PC-3 (cell line): ENCODE data around the gene MTIF3.

ENCODE experiments used
- EZH2 ChIP-seq: fragments of 300-600 bp; sonication (generic); IDR thresholded peaks from one replicate; pipeline ENCODE4 v1.6.1; 2017; ENCODE audit warnings: antibody characterized with exemption, mild to moderate bottlenecking, low read length; ENCODE audit not compliant: unreplicated experiment
- EZH2phosphoT487 ChIP-seq: fragments of 300-600 bp; sonication (generic); IDR thresholded peaks from 2 replicates; pipeline ENCODE4 v1.6.1; 2018; ENCODE audit warnings: mild to moderate bottlenecking, antibody characterized with exemption, low read length, borderline replicate concordance
- TF ChIP-seq, protein P1 (sequence below): fragments of 300-600 bp; sonication (generic); conservative IDR thresholded peaks from 2 replicates; pipeline ENCODE4 v1.5.1; 2017; ENCODE audit warnings: antibody characterized with exemption, low read depth, mild to moderate bottlenecking, low read length

DNA sequence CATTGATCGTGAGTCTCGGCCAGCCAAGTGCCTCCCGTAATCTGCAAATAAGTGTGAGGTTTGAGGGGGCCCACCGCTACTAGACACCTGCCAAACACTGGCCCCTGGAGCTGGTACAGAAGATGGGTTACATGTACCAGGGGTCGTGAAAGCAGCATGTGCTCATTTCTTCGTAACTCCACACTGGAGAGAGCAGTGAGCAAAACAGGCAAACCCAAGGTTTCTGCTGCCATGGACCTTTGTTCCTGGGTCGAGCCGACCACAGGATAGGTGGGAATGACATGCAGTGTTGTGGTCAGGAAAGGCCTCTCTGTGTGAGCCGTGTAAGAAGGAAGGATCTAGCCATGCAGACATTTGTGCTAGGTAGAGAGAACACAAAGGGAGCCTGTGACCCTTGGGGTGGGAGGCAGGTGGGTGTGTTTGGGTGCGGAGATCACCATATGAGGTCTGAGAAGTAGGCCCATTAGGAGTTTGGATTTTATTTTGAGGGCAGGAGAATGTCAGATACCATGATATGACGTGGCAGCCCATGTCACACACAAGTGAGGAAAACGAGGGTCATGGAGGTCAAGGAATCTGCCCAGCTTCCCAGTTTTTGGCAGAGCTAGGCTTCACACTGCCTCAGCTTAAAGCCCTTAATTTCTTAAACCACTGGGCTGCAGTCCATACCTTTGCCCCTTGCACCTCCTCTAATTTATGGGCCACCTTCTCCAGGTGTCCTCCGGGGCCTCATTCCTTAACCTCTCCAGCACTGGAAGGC, 25.0 kb downstream of the MTIF3 start:
- TF ChIP-seq EZH2 (no peak), EZH2phosphoT487 (no peak)
- TF ChIP-seq, protein P1, sequence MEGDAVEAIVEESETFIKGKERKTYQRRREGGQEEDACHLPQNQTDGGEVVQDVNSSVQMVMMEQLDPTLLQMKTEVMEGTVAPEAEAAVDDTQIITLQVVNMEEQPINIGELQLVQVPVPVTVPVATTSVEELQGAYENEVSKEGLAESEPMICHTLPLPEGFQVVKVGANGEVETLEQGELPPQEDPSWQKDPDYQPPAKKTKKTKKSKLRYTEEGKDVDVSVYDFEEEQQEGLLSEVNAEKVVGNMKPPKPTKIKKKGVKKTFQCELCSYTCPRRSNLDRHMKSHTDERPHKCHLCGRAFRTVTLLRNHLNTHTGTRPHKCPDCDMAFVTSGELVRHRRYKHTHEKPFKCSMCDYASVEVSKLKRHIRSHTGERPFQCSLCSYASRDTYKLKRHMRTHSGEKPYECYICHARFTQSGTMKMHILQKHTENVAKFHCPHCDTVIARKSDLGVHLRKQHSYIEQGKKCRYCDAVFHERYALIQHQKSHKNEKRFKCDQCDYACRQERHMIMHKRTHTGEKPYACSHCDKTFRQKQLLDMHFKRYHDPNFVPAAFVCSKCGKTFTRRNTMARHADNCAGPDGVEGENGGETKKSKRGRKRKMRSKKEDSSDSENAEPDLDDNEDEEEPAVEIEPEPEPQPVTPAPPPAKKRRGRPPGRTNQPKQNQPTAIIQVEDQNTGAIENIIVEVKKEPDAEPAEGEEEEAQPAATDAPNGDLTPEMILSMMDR, result no peak
